ENCODE results near the gene SMYD4. TPM values are rescaled to one million over a fixed set of nuclear protein-coding genes. Genes with fewer than 3 reads are reported as not detected.

SMYD4 gene
- total and polyA plus RNA-seq, 10 of the 15 experiments (the other 5 are each of a cell fraction or from before 2014, with no cell fraction given) = 2.1 to 18.8 (median 13.7) TPM

DNA sequence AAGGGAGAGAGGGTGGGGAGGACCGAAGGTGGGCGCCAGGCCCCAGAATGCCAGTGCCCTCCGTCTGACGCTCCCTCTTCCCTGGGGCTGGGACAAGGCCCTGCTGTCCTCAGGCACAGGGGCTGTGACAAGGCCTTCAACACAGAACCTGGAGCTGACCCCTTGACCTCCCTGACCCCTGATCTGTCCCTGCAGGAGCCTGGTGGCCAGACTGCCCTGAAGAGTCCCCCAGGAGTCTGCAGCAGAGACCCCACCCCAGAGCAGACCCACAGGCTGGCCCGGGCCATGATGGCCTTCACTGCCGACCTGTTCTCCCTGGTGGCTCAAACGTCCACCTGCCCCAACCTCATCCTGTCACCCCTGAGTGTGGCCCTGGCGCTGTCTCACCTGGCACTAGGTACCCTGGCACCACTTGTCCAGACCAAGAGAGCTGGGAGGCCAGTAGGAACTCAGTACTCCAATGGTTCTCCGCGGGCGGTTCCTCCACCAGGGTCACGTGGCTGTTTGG, 84.1 kb downstream of the SMYD4 start:
- in situ Hi-C loops (cut with MboI) = no loop called here

More for the DNA sequence above, 84.1 kb downstream of the SMYD4 start:
- ChIA-PET POLR2A (interaction anchor here (0.6 kb wide), 1 partner anchor 10 kb away, joined by 3 read pairs; no protein-coding TSS in a partner anchor), SMC1A (ENCODE audit: uncharacterized antibody, unreplicated experiment) (no interaction called here), RAD21 (ENCODE audit: unreplicated experiment) (no interaction called here), CTCF (no interaction called here)
- no peak overlapping the region for H3K4me2 ChIP-seq (ENCODE audit: control insufficient read depth, insufficient read depth)
- TF ChIP-seq, protein P1, sequence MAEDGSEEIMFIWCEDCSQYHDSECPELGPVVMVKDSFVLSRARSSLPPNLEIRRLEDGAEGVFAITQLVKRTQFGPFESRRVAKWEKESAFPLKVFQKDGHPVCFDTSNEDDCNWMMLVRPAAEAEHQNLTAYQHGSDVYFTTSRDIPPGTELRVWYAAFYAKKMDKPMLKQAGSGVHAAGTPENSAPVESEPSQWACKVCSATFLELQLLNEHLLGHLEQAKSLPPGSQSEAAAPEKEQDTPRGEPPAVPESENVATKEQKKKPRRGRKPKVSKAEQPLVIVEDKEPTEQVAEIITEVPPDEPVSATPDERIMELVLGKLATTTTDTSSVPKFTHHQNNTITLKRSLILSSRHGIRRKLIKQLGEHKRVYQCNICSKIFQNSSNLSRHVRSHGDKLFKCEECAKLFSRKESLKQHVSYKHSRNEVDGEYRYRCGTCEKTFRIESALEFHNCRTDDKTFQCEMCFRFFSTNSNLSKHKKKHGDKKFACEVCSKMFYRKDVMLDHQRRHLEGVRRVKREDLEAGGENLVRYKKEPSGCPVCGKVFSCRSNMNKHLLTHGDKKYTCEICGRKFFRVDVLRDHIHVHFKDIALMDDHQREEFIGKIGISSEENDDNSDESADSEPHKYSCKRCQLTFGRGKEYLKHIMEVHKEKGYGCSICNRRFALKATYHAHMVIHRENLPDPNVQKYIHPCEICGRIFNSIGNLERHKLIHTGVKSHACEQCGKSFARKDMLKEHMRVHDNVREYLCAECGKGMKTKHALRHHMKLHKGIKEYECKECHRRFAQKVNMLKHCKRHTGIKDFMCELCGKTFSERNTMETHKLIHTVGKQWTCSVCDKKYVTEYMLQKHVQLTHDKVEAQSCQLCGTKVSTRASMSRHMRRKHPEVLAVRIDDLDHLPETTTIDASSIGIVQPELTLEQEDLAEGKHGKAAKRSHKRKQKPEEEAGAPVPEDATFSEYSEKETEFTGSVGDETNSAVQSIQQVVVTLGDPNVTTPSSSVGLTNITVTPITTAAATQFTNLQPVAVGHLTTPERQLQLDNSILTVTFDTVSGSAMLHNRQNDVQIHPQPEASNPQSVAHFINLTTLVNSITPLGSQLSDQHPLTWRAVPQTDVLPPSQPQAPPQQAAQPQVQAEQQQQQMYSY (CRISPR knock-in tag; IDR thresholded peaks at IDR 0.05) = no peak
- no peak for TF ChIP-seq CEBPB (IDR thresholded peaks at IDR 0.05; ENCODE audit: borderline replicate concordance in 1 of 2, low read depth in 2 of 2, low read length in 2 of 2)
- no peak for TF ChIP-seq EED (IDR thresholded peaks at IDR 0.05; ENCODE audit: low read depth)
- no peak for TF ChIP-seq NR2F1 (conservative IDR thresholded peaks at IDR 0.05)
- TF ChIP-seq, protein P2, sequence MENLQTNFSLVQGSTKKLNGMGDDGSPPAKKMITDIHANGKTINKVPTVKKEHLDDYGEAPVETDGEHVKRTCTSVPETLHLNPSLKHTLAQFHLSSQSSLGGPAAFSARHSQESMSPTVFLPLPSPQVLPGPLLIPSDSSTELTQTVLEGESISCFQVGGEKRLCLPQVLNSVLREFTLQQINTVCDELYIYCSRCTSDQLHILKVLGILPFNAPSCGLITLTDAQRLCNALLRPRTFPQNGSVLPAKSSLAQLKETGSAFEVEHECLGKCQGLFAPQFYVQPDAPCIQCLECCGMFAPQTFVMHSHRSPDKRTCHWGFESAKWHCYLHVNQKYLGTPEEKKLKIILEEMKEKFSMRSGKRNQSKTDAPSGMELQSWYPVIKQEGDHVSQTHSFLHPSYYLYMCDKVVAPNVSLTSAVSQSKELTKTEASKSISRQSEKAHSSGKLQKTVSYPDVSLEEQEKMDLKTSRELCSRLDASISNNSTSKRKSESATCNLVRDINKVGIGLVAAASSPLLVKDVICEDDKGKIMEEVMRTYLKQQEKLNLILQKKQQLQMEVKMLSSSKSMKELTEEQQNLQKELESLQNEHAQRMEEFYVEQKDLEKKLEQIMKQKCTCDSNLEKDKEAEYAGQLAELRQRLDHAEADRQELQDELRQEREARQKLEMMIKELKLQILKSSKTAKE (IDR thresholded peaks at IDR 0.05; ENCODE audit: low read depth, poor library complexity, severe bottlenecking) = no peak
- TF ChIP-seq, protein P3, sequence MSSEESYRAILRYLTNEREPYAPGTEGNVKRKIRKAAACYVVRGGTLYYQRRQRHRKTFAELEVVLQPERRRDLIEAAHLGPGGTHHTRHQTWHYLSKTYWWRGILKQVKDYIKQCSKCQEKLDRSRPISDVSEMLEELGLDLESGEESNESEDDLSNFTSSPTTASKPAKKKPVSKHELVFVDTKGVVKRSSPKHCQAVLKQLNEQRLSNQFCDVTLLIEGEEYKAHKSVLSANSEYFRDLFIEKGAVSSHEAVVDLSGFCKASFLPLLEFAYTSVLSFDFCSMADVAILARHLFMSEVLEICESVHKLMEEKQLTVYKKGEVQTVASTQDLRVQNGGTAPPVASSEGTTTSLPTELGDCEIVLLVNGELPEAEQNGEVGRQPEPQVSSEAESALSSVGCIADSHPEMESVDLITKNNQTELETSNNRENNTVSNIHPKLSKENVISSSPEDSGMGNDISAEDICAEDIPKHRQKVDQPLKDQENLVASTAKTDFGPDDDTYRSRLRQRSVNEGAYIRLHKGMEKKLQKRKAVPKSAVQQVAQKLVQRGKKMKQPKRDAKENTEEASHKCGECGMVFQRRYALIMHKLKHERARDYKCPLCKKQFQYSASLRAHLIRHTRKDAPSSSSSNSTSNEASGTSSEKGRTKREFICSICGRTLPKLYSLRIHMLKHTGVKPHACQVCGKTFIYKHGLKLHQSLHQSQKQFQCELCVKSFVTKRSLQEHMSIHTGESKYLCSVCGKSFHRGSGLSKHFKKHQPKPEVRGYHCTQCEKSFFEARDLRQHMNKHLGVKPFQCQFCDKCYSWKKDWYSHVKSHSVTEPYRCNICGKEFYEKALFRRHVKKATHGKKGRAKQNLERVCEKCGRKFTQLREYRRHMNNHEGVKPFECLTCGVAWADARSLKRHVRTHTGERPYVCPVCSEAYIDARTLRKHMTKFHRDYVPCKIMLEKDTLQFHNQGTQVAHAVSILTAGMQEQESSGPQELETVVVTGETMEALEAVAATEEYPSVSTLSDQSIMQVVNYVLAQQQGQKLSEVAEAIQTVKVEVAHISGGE (CRISPR knock-in tag; IDR thresholded peaks at IDR 0.05) = no peak
- no peak for TF ChIP-seq BACH1 (IDR thresholded peaks at IDR 0.05; ENCODE audit: borderline replicate concordance)
- TF ChIP-seq RB1 (IDR thresholded peaks at IDR 0.05; ENCODE audit: borderline replicate concordance) = no peak
- no peak for TF ChIP-seq SIX5 (IDR thresholded peaks at IDR 0.05; ENCODE audit: low read depth, low read length, severe bottlenecking)
- no peak overlapping the region for H3K9ac ChIP-seq (ENCODE audit: control insufficient read depth, insufficient read depth, low read length)
- H3K27ac ChIP-seq (ENCODE audit: control insufficient read depth, insufficient read depth) = no peak overlapping the region
- 73% methylated on average over 8 of the region's 12 CpGs for WGBS (ENCODE audit: insufficient coverage, insufficient replicate concordance, low lambda C conversion rate, missing lambda C conversion rate)
- H4K20me1 ChIP-seq (ENCODE audit: control insufficient read depth, insufficient read depth) = no peaks in the 10 kb centered on the region
- no peaks in the 10 kb centered on the region for H3K4me1 ChIP-seq (ENCODE audit: control insufficient read depth, insufficient read depth, low read length)
- H2AFZ ChIP-seq (ENCODE audit: control insufficient read depth, low read depth, low read length) = no peak overlapping the region
- ATAC-seq (no peak), FAIRE-seq (no peak), DNase-seq (ENCODE audit: low read depth, low spot score) (no peak)
- H3K4me3 ChIP-seq = no peak overlapping the region
- H3K27me3 ChIP-seq (replicated peaks in 1 of 2; ENCODE audit: control insufficient read depth in 2 of 2, insufficient read depth in 2 of 2, low read length in 1 of 2) = no peaks in the 10 kb centered on the region
- H3K79me2 ChIP-seq (ENCODE audit: control insufficient read depth, insufficient read depth, low read length) = no peaks in the 10 kb centered on the region
- no peaks in the 10 kb centered on the region; a peak in 1 of 4 replicates for H3K36me3 ChIP-seq (ENCODE audit: control insufficient read depth in 2 of 2, insufficient read depth in 2 of 2, low read length in 1 of 2)
- no TSS peak for BruUV-seq (replicated peaks)
- intact Hi-C loops (cut with micrococcal nuclease; ENCODE audit: unreplicated experiment) = no loop called here
- H3K9me3 ChIP-seq (replicated peaks; ENCODE audit: control insufficient read depth, insufficient read depth, low read length) = no peaks in the 10 kb centered on the region

All from GM12878 (cell line).